MM.1S (cell line): ENCODE measurements around the gene BRF1.

Experiments used
- DNase-seq: peaks from one replicate; pipeline ENCODE4 v3.0.0-alpha.2; 2015
- H2AFZ ChIP-seq: fragments of 300-600 bp; sonication (generic); 2 replicates; pipeline ENCODE4 v1.6.0; 2016; ENCODE audit warnings: antibody characterized with exemption, low read length
- H3F3A ChIP-seq: fragments of 300-600 bp; sonication (generic); 2 replicates; pipeline ENCODE4 v1.6.1; 2016; ENCODE audit warnings: mild to moderate bottlenecking, antibody characterized with exemption, low read length, moderate library complexity, mixed read lengths; ENCODE audit not compliant: insufficient read depth
- H3K27ac ChIP-seq: fragments of 300-600 bp; sonication (generic); 2 replicates; pipeline ENCODE4 v1.5.1; 2016; ENCODE audit warnings: mild to moderate bottlenecking, low read length
- H3K27me3 ChIP-seq: fragments of 300-600 bp; sonication (generic); replicated peaks from 2 replicates; pipeline ENCODE4 v1.6.0; 2016; ENCODE audit warnings: low read length; ENCODE audit not compliant: insufficient read depth
- H3K36me3 ChIP-seq: fragments of 300-600 bp; sonication (generic); replicated peaks from 2 replicates; pipeline ENCODE4 v1.6.1; 2016; ENCODE audit warnings: mild to moderate bottlenecking, low read length, mixed read lengths; ENCODE audit not compliant: insufficient read depth
- H3K4me1 ChIP-seq: fragments of 300-600 bp; sonication (generic); 2 replicates; pipeline ENCODE4 v1.6.1; 2016; ENCODE audit warnings: low read length, mixed read lengths
- H3K4me2 ChIP-seq: fragments of 300-600 bp; sonication (generic); 2 replicates; pipeline ENCODE4 v1.6.0; 2016; ENCODE audit warnings: low read depth, low read length
- H3K4me3 ChIP-seq: fragments of 300-600 bp; sonication (generic); 2 replicates; pipeline ENCODE4 v1.5.1; 2016; ENCODE audit warnings: low read length, mixed read lengths
- H3K79me2 ChIP-seq: fragments of 300-600 bp; sonication (generic); 2 replicates; pipeline ENCODE4 v1.6.1; 2016; ENCODE audit warnings: mixed run types, low read length, mixed read lengths
- H3K9ac ChIP-seq: fragments of 300-600 bp; sonication (generic); 2 replicates; pipeline ENCODE4 v1.6.1; 2016; ENCODE audit warnings: low read length, mixed read lengths
- H3K9me2 ChIP-seq: fragments of 300-600 bp; sonication (generic); replicated peaks from 2 replicates; pipeline ENCODE4 v1.6.1; 2016; ENCODE audit warnings: mild to moderate bottlenecking, low read length, mixed read lengths; ENCODE audit not compliant: insufficient read depth
- H3K9me3 ChIP-seq: fragments of 300-600 bp; sonication (generic); replicated peaks from 2 replicates; pipeline ENCODE4 v1.6.1; 2016; ENCODE audit warnings: mild to moderate bottlenecking, low read length, mixed read lengths; ENCODE audit not compliant: insufficient read depth
- H4K20me1 ChIP-seq: fragments of 300-600 bp; sonication (generic); 2 replicates; pipeline ENCODE4 v1.6.1; 2016; ENCODE audit warnings: mild to moderate bottlenecking, low read length, moderate library complexity, mixed read lengths; ENCODE audit not compliant: insufficient read depth
- EZH2 ChIP-seq: fragments of 300-600 bp; sonication (generic); optimal IDR thresholded peaks from 2 replicates; pipeline ENCODE3; 2017; ENCODE audit warnings: low read depth, mild to moderate bottlenecking, antibody characterized with exemption, low read length, mixed read lengths
- EZH2phosphoT487 ChIP-seq: fragments of 300-600 bp; sonication (generic); IDR thresholded peaks from 2 replicates; pipeline ENCODE4 v1.6.1; 2018; ENCODE audit warnings: antibody characterized with exemption, low read length
- TF ChIP-seq, protein P1 (sequence below): fragments of 300-600 bp; sonication (generic); IDR thresholded peaks from 2 replicates; pipeline ENCODE4 v1.5.1; 2016; ENCODE audit warnings: antibody characterized with exemption, low read length, mixed read lengths

The BRF1 gene

DNA sequence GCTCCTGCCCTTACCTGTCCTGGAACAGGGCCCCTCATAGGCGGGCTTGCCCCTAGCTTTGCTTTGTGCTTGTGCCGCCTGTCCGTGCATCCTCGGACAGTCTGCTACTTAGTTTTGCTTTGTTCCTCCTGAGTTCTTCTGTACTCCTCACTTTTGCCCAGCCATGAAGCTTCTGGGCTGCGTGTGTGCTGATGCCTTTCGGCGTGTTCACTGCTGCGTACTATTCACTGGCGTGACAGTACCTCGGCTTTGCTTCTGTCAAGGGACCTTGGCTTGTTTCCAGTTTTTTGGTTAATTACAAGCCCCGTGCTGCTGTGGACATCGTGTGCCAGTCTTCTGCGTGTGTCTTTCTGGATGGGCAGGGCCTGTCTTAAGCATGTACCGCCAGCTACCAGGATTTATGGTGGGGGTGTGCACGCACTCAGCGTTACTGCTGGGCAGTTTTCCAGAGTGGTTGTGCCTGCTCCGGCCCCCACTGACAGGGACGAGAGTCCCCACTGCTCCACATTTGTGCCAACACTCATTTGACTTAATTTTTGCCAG lies 16.2 kb upstream of the BRF1 start:
- H3K27me3 ChIP-seq, result no peaks in the 10 kb centered on the region
- no peaks in the 10 kb centered on the region for H3K9me3 ChIP-seq
- no peaks in the 10 kb centered on the region for H3K9me2 ChIP-seq
- no peak for DNase-seq
- peaks cover 12% of the 10 kb centered on the region; the same call in 1 of the 2 replicates for H3K79me2 ChIP-seq
- H3K9ac ChIP-seq, result no peak overlapping the region
- no peaks in the 10 kb centered on the region for H3F3A ChIP-seq
- no peak overlapping the region for H3K4me3 ChIP-seq
- TF ChIP-seq EZH2, result no peak
- no peaks in the 10 kb centered on the region for H4K20me1 ChIP-seq
- no peaks in the 10 kb centered on the region for H3K36me3 ChIP-seq
- no peak overlapping the region for H2AFZ ChIP-seq
- no peak overlapping the region for H3K4me2 ChIP-seq
- H3K27ac ChIP-seq, result no peak overlapping the region
- no peaks in the 10 kb centered on the region for H3K4me1 ChIP-seq

DNA sequence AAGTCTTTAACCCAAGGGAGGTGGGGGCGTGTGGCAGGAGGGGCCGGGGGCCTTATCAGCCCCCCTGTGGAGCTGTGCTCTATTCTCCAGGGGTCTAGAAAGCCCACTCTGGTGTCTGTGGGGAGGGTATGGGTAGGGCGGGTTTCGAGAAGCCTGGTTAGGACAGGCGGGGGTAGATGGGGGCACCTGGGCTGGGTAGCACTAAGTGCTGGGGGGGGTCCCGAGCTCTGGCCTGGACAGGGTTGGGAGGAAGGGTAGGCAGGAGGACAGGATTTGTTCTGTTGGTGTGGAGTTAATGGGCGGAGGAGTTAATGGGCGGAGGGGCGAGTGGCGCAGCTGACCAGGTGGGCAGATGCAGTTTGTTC lies 15.8 kb upstream of the BRF1 start:
- Histone ChIP-seq H3K4me3 (no peak overlapping the region), H3K79me2 (peaks cover 12% of the 10 kb centered on the region; the same call in 1 of the 2 replicates), H3K4me2 (no peak overlapping the region)

DNA sequence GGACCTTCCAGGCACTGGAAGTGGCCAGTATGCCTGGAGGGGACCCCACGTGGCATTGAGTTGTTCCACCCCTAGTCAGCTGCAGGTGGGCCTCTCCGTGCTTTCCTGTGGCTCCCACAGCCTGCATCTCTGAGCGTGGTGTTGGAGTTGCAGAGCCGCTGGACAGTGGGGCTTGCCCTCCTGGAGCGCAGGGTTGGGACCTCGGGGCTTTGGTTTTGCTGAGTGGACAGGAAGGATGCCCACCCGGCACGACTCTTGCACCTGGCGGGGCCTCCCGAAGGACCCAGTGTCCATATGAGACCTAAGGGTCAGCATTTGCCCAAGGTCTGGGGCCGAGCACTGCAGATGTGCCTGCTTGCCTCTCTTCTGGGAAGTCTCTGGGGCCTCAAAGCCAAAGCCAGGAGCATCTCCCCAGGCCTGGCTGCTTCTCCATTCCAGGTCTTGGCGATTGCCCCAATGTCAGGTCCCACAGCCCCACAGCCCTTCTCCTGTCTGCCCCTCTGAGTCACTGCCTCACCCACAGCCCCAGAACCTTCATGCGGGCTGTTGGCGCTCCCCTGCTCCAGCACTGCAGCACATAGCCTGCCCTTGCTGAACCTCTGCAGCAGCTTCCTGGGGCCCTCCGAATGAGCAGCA lies 15.3 kb upstream of the BRF1 start:
- H3K9ac ChIP-seq, result no peak overlapping the region
- H3K9me2 ChIP-seq, result no peaks in the 10 kb centered on the region
- H3K4me3 ChIP-seq, result peak overlapping the region; percentile 63; the same call in 1 of the 2 replicates
- H3K79me2 ChIP-seq, result peaks cover 12% of the 10 kb centered on the region; the same call in 1 of the 2 replicates
- DNase-seq, result no peak
- H3K4me2 ChIP-seq, result peak overlapping the region; percentile 82
- no peaks in the 10 kb centered on the region for H3K27me3 ChIP-seq
- no peaks in the 10 kb centered on the region for H3K36me3 ChIP-seq
- no peak overlapping the region for H2AFZ ChIP-seq
- no peaks in the 10 kb centered on the region for H3K9me3 ChIP-seq
- no peaks in the 10 kb centered on the region for H4K20me1 ChIP-seq
- H3K27ac ChIP-seq, result no peak overlapping the region
- no peaks in the 10 kb centered on the region for H3K4me1 ChIP-seq
- TF ChIP-seq EZH2phosphoT487 (no peak), EZH2 (no peak)
- TF ChIP-seq, protein P1, sequence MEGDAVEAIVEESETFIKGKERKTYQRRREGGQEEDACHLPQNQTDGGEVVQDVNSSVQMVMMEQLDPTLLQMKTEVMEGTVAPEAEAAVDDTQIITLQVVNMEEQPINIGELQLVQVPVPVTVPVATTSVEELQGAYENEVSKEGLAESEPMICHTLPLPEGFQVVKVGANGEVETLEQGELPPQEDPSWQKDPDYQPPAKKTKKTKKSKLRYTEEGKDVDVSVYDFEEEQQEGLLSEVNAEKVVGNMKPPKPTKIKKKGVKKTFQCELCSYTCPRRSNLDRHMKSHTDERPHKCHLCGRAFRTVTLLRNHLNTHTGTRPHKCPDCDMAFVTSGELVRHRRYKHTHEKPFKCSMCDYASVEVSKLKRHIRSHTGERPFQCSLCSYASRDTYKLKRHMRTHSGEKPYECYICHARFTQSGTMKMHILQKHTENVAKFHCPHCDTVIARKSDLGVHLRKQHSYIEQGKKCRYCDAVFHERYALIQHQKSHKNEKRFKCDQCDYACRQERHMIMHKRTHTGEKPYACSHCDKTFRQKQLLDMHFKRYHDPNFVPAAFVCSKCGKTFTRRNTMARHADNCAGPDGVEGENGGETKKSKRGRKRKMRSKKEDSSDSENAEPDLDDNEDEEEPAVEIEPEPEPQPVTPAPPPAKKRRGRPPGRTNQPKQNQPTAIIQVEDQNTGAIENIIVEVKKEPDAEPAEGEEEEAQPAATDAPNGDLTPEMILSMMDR, result no peak
- no peaks in the 10 kb centered on the region for H3F3A ChIP-seq

More for the DNA sequence above, 15.8 kb upstream of the BRF1 start:
- Histone ChIP-seq H3K4me1 (no peaks in the 10 kb centered on the region), H4K20me1 (no peaks in the 10 kb centered on the region), H3K27me3 (no peaks in the 10 kb centered on the region), H3K9me2 (no peaks in the 10 kb centered on the region), H3K27ac (no peak overlapping the region), H3K9me3 (no peaks in the 10 kb centered on the region), H2AFZ (no peak overlapping the region), H3F3A (no peaks in the 10 kb centered on the region), H3K9ac (no peak overlapping the region), H3K36me3 (no peaks in the 10 kb centered on the region)
- DNase-seq, result no peak
- TF ChIP-seq EZH2phosphoT487, result no peak
- TF ChIP-seq EZH2, result no peak
- TF ChIP-seq, protein P1, result no peak

DNA sequence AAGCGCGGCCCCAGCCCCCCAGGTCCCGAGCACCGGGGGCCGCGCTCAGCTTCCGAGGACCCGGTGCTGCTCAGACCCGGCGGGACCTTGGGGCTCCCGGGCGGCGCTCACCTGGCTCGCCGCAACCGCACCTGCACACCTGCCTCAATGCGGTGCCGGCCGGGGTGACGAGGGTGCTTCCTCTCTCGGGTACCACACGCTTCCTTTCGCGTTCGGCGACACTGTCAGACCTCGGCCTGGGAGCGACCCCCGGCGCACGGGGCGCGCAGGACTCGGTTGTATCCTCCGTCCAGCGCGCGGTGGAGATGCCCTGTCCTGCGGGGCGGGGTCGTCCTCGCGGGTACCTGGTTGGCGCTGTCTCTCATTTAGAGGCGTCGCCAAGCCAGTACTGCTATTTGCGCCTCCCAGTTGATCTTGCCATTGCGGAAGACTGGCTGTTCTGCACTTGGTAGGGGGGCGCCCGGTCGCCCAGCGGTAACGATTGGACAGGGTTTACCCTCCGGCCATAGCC lies 14.5 kb upstream of the BRF1 start:
- DNase-seq, result peak; percentile 42
- Histone ChIP-seq H3K36me3 (no peaks in the 10 kb centered on the region), H3K4me3 (peak overlapping the region; percentile 63), H3F3A (no peaks in the 10 kb centered on the region), H3K4me1 (no peaks in the 10 kb centered on the region), H3K27me3 (no peaks in the 10 kb centered on the region), H3K9ac (0 out of 2 replicates have a peak overlapping the region, but pooled peaks have one; percentile 16), H3K9me2 (no peaks in the 10 kb centered on the region), H2AFZ (0 out of 2 replicates have a peak overlapping the region, but pooled peaks have one; percentile 15), H3K9me3 (no peaks in the 10 kb centered on the region), H3K27ac (no peak overlapping the region), H3K4me2 (peak overlapping the region; percentile 82), H4K20me1 (no peaks in the 10 kb centered on the region), H3K79me2 (peaks cover 12% of the 10 kb centered on the region; the same call in 1 of the 2 replicates)
- TF ChIP-seq EZH2 (no peak), EZH2phosphoT487 (no peak)
- TF ChIP-seq, protein P1, result no peak
